BLaER1 treated with 17β-estradiol and CSF1 and Interleukin-3, amounts not matched to agents 10 nM and 100 nM (cell line): ENCODE results near the gene PHKA2.
A peak's percentile ranks its signal among the peaks of the same experiment; 100 is the strongest.
"Not testable (repeated sequence)": the region's sequence is repeated elsewhere in the genome, so short reads cannot be mapped to it uniquely, and the experiment has no call there.

Experiments
- H3K27ac ChIP-seq, 11 experiments: shearing (Covaris generic); formaldehyde crosslinking; 2 replicates each; pipeline ENCODE4 v1.8.1; 2022
- H3K27me3 ChIP-seq, 11 experiments: shearing (Covaris generic); formaldehyde crosslinking; 2 replicates each; pipeline ENCODE4 v1.8.1; 2022
- H3K36me3 ChIP-seq, 11 experiments: shearing (Covaris generic); formaldehyde crosslinking; 2 replicates each; pipeline ENCODE4 v1.8.1; 2022
- H3K4me1 ChIP-seq, 10 experiments: shearing (Covaris generic); formaldehyde crosslinking; 2 replicates each; pipeline ENCODE4 v1.8.1; 2022
- H3K4me2 ChIP-seq, 11 experiments: shearing (Covaris generic); formaldehyde crosslinking; 2 replicates each; pipeline ENCODE4 v1.8.1; 2022
- H3K4me3 ChIP-seq, 10 experiments: shearing (Covaris generic); formaldehyde crosslinking; 2 replicates each; pipeline ENCODE4 v1.8.1; 2022
- H3K9ac ChIP-seq, 11 experiments: shearing (Covaris generic); formaldehyde crosslinking; 2 replicates each; pipeline ENCODE4 v1.8.1; 2022
- H3K9me3 ChIP-seq, 11 experiments: shearing (Covaris generic); formaldehyde crosslinking; replicated peaks in 1 of 11; 2 replicates each; pipeline ENCODE4 v1.8.1; 2022
- H4K20me1 ChIP-seq, 11 experiments: shearing (Covaris generic); formaldehyde crosslinking; 2 replicates each; pipeline ENCODE4 v1.8.1; 2022
- Cebpa-rat ChIP-seq, 11 experiments: shearing (Covaris generic); IDR thresholded peaks; 2 replicates each; pipeline ENCODE4 v1.8.1; 2022

PHKA2 gene

GRCh38 chrX:18871970-18872369 is 111.9 kb downstream of the PHKA2 start:
- TF ChIP-seq Cebpa-rat (IDR thresholded peaks at IDR 0.05), result no peak
- Histone ChIP-seq H3K4me3 (no peak overlapping the region), H3K9me3 (no peaks in the 10 kb centered on the region), H3K4me1 (peaks cover 0 to 14% (median 0%) of the 10 kb centered on the region in 10 experiments; a peak in 5 of 20 replicates), H3K27ac (no peak overlapping the region), H3K36me3 (no peaks in the 10 kb centered on the region), H4K20me1 (peaks cover 0 to 4% (median 0%) of the 10 kb centered on the region in 11 experiments; a peak in 2 of 22 replicates), H3K4me2 (no peak overlapping the region), H3K9ac (no peak overlapping the region), H3K27me3 (peaks cover 13 to 49% (median 30%) of the 10 kb centered on the region in 11 experiments; a peak in 21 of 22 replicates)

- no peak overlapping the region for H3K27ac ChIP-seq
- no peaks in the 10 kb centered on the region for H3K36me3 ChIP-seq
- no peak overlapping the region for H3K4me3 ChIP-seq
- H3K4me2 ChIP-seq, result no peak overlapping the region
- no peak for TF ChIP-seq Cebpa-rat (IDR thresholded peaks at IDR 0.05)
- H4K20me1 ChIP-seq, result no peaks in the 10 kb centered on the region; a peak in 1 of 22 replicates
- H3K27me3 ChIP-seq, result peaks cover 7 to 47% (median 26%) of the 10 kb centered on the region in 11 experiments; a peak in 20 of 22 replicates
- H3K9me3 ChIP-seq, result no peaks in the 10 kb centered on the region
- peaks cover 0 to 14% (median 0%) of the 10 kb centered on the region in 10 experiments; a peak in 5 of 20 replicates for H3K4me1 ChIP-seq
- H3K9ac ChIP-seq, result no peak overlapping the region
Observed at GRCh38 chrX:18871161-18871890, 112.6 kb downstream of the PHKA2 start.

DNA sequence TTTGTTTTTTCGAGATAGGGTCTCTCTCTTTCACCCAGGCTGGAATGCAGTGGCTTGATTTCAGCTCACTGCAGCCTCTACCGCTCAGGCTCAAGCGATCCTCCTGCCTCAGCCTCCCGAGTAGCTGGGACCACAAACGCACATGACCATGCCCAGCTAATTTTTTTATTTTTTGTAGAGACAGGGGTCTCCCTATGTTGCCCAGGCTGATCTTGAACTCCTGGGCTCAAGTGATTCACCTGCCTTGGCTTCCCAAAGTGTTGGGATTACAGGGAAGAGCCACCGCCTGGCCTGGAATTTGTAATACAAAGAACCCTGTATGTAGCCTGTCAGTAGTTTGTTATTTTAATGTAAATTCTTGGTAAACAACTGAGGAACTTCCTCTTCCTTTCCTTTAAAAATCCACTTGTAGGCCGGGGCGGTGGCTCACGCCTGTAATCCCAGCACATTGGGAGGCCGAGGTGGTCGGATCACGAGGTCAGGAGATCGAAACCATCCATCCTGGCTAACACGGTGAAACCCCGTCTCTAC is 119.5 kb downstream of the PHKA2 start:
- H3K4me1 ChIP-seq, result no peaks in the 10 kb centered on the region
- peaks cover 0 to 16% (median 8%) of the 10 kb centered on the region in 11 experiments; a peak in 10 of 22 replicates for H3K27me3 ChIP-seq
- no peak overlapping the region for H3K27ac ChIP-seq
- no peak overlapping the region for H3K9ac ChIP-seq
- H3K4me3 ChIP-seq, result no peak overlapping the region
- H3K9me3 ChIP-seq, result no peaks in the 10 kb centered on the region
- no peaks in the 10 kb centered on the region; a peak in 1 of 22 replicates for H4K20me1 ChIP-seq
- no peak for TF ChIP-seq Cebpa-rat (IDR thresholded peaks at IDR 0.05)
- no peaks in the 10 kb centered on the region for H3K36me3 ChIP-seq
- no peak overlapping the region for H3K4me2 ChIP-seq

- Histone ChIP-seq H3K4me2 (no peak overlapping the region), H4K20me1 (no peaks in the 10 kb centered on the region; a peak in 1 of 22 replicates), H3K27me3 (peaks cover 0 to 8% (median 0%) of the 10 kb centered on the region in 11 experiments; a peak in 3 of 22 replicates), H3K4me1 (peaks cover under 1 to 4% (median 3%) of the 10 kb centered on the region in 10 experiments; a peak in 14 of 20 replicates), H3K36me3 (no peaks in the 10 kb centered on the region), H3K9ac (no peak overlapping the region), H3K27ac (no peak overlapping the region), H3K9me3 (peaks cover 3 to 12% (median 9%) of the 10 kb centered on the region in 11 experiments; a peak in 12 of 22 replicates), H3K4me3 (no peak overlapping the region)
- no peak for TF ChIP-seq Cebpa-rat (IDR thresholded peaks at IDR 0.05)
Observed at GRCh38 chrX:18861511-18861910, 122.4 kb downstream of the PHKA2 start.

GRCh38 chrX:18856645-18856997 is 127.3 kb downstream of the PHKA2 start:
- H3K27ac ChIP-seq, result no peak overlapping the region
- peak overlapping the region in 10 of 11 experiments; percentile 6 to 47 (median 34); a peak in 13 of 22 replicates for H3K4me2 ChIP-seq
- no peaks in the 10 kb centered on the region for H4K20me1 ChIP-seq
- no peak for TF ChIP-seq Cebpa-rat (IDR thresholded peaks at IDR 0.05)
- peaks cover 3 to 16% (median 11%) of the 10 kb centered on the region in 10 experiments; a peak in 19 of 20 replicates for H3K4me1 ChIP-seq
- H3K9me3 ChIP-seq, result peaks cover 3 to 16% (median 9%) of the 10 kb centered on the region in 11 experiments; a peak in 13 of 22 replicates
- H3K4me3 ChIP-seq, result no peak overlapping the region
- H3K36me3 ChIP-seq, result no peaks in the 10 kb centered on the region
- H3K9ac ChIP-seq, result no peak overlapping the region
- H3K27me3 ChIP-seq, result peaks cover 0 to 16% (median 8%) of the 10 kb centered on the region in 11 experiments; a peak in 9 of 22 replicates

- H3K4me2 ChIP-seq, result peak overlapping the region in 10 of 11 experiments; percentile 6 to 47 (median 34); a peak in 14 of 22 replicates
- H3K27me3 ChIP-seq, result peaks cover 0 to 18% (median 9%) of the 10 kb centered on the region in 11 experiments; a peak in 10 of 22 replicates
- no peaks in the 10 kb centered on the region for H4K20me1 ChIP-seq
- peaks cover 3 to 16% (median 9%) of the 10 kb centered on the region in 11 experiments; a peak in 13 of 22 replicates for H3K9me3 ChIP-seq
- peaks cover 3 to 16% (median 11%) of the 10 kb centered on the region in 10 experiments; a peak in 19 of 20 replicates for H3K4me1 ChIP-seq
- no peak for TF ChIP-seq Cebpa-rat (IDR thresholded peaks at IDR 0.05)
- no peaks in the 10 kb centered on the region for H3K36me3 ChIP-seq
- H3K9ac ChIP-seq, result no peak overlapping the region
- H3K4me3 ChIP-seq, result no peak overlapping the region
- no peak overlapping the region for H3K27ac ChIP-seq
Observed at GRCh38 chrX:18855919-18856644, 127.8 kb downstream of the PHKA2 start.

- H3K9me3 ChIP-seq, result peaks cover 33 to 47% (median 44%) of the 10 kb centered on the region in 11 experiments
- not testable (repeated sequence) for H3K9ac ChIP-seq, H3K36me3 ChIP-seq, H3K27ac ChIP-seq, H3K4me3 ChIP-seq, H3K4me1 ChIP-seq, H3K4me2 ChIP-seq, H4K20me1 ChIP-seq
- H3K27me3 ChIP-seq, result peaks cover 7 to 42% (median 25%) of the 10 kb centered on the region in 11 experiments; a peak in 20 of 22 replicates
Observed at GRCh38 chrX:18847901-18848300, 136.0 kb downstream of the PHKA2 start.
